ENCODE results near the gene SLC45A1.
"Not testable (repeated sequence)": the region's sequence is repeated elsewhere in the genome, so short reads cannot be mapped to it uniquely, and the experiment has no call there.

Gene SLC45A1

DNA sequence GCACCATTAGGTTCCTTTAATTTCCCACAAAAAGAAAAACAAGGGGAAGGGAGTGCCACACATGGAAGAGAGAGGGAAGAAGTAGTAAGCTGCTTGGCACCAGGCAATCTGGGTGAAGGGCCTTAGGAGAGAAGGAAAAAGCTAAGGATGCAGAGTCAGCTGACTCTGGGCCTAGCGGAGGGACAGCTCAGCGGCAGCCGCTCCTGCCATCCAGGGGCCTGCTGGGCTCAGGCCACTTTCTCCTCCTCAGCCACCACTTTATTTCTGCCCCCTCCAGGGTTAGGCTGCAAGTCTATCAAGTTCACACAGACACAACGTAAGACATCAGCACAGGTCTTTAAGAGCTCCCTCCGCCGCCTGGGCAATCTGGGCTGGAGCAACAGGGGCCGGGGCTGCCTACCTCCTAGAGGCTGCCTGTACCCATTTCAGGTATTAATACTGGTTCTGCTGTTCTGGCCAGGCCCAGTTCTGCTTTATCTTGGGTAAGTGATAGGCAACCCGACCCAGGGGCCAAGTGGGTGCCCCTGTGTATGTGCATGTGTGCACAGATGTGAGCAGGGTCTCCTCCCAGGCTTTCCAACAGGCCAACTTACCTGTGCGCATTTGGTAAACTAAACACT lies 53.6 kb downstream of the SLC45A1 start:
- no peak for DNase-seq

DNA sequence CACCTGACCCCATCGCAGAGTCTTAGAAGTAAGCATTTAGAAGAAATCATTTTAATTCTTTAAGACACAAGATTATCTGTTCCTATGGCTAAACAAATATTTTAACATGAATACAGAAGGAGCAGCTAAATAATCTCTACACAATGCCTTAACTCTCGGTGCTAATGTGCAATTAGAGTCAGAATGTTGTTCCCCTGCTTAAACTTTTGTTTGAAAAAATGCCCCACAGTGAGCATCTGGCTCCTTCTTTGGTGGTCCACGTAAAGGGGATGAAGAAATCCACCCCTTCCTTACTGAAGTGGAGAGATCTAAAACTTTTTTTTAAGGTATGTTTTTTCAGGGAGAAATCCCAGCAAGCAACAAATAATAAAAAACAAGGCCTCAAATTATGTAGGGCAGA lies 55.2 kb downstream of the SLC45A1 start:
- peak; percentile 33 for DNase-seq

DNA sequence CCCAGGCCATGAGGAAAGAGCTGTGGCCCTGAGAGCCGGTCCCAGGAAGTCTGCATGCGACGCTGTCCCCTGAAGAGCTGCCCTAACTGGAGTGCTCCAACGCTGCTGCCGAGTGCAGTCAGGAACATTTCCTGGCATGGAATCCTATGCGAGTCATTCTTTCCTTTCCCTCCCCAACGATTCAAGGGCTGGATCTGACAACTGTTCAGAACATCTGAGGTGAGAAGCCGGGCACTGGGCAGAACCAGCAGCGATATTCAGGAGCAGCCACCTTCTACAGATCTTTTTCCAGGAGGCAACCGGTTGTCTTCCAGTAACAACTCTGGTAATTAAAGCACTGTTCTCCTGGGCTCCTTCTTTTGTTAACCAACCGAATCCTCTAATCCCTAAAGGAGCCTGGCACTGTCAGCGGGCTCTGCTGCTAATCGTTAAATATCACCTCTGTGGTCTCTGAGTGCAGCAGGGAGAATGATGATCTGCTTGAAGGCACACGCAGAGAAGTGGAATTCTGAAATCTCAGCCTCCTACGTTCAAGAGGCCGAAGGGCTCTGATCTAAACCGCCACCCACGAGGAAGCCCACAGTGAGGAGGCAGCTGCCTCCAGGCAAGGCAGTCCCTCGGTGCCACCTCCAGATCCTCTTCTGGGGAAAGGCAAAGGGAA lies 55.8 kb downstream of the SLC45A1 start:
- DNase-seq: peak; percentile 98

DNA sequence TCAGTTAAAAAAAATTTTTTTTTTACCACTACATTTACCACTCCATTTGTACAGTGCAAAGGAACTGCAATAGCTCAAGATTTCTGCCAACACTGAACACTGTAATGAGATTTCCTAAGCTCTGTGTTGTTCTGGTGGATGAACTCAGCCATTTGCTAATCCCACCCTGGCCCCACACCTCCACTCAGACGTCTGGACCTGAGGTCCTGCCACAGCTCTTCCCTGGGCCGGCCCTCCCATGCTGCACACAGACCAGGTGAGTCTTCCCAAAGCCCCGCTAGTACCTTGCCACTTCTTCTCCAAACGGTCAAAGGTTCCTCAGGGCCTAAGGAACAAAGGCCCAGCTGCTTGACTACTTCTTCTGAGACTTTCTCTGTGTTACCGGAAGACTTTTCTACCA lies 56.4 kb downstream of the SLC45A1 start:
- DNase-seq: no peak

DNA sequence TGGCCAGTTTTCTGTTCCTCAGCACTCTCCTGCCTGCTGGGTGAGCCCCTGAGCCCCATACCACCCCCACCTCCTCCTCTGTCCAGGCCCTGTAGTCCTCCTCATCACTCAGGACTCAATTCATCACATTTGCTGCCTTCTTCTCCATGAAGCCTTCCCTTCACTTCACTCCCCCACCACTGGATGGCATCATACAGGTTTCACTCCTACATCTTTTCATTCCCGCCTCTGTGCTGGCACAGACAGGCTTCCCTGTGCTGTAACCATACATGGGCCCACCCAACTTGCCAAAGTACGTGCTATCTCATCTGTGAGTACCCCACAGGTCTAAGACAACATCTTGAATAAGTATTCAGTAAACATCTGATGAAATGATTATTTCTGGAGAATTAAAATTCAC lies 56.9 kb downstream of the SLC45A1 start:
- DNase-seq: no peak

DNA sequence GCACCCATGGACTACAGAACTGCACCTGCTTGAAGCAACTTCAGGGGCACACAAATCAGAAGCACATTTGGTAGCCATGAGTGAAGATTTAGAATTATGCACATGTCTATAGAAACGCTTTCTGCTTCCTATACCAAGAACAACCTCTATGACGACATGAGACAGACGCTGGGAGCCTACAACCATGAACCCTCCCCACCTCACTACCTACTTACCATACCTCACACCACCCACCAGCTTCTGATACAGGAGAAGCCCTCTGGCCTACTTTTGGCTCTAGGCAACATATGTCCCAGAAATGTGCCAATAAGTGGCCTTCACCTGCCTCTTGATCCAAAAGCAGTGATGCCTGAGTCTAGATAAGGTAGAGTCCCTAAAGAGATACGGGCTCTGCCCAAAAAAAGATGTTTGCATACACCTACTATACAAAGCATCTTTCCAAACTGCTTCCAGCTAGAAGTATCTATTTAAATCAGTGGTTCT lies 58.5 kb downstream of the SLC45A1 start:
- DNase-seq: no peak

DNA sequence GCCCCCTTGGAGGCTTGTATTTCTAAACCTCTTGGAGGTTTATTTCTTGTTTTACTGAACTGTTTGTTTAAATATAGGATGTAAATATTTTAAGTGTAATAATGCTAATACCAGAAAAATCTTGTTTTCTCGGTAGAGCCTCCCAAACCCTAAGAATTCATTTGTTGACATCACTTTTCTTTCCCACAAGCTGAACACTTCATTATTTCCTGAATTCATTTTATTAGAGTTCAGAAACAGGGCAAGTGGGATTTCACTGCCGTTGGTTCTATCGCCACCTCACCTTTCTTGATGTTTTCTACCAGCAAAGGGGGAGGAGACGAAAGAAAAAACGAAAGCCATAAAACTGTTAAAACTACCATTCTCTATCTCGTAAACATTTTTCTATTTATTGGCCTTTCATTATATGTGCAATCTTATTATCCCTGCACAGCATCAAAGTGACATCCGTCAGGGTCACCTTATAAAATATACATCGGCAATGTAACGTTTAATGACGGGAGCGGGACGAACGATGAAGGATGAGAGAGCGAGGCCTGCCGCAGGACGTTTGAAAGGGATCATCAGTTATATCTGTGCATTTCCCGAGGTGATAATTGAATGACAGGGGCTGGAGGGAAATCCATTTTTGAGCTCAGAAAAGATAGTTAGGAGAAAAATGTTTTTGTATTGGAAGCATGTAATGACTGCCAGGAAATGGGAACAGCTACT lies 59.5 kb downstream of the SLC45A1 start:
- no peak for DNase-seq

DNA sequence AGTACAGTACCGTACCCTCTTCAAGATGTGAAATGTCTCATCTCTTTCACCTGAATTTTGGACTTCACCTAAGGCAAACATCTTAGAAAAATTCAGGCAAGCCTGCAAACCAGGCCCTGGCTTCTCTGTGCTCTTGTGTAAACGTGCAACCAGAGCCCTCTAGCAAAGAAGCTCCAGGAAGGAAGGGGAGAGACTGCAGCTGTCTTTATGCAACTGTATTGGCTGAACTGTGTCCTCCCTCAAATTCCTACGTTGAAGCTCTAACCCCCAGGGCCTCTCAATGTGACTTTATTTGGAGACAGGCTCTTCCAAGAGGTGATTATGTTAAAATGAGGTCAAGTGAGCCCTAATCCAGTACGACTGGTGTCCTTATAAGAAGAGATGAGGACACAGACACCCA lies 60.3 kb downstream of the SLC45A1 start:
- no peak for DNase-seq

DNA sequence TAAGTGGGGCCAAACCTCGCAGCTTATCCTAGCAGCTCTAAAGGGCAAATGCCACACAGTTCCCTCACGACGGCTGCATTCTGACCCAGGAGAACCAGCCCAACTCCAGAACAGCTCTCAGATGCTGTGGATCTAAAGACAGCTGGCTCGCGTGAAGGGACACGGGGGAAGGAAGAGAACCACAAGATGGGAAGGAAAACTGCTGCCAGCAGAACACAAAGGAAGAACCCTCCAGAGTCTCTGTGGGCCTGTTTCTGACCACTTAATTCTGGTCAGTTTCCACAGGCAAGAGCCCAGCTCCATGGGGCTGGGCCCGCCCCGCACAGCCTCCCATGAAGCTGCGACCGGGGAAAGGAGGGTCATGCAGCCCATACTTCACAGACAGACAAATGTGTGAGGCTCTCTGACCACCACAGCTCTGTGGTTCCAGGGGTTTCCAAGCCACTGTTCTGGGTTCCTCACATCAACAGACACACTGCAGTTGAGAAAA lies 61.1 kb downstream of the SLC45A1 start:
- DNase-seq: no peak

DNA sequence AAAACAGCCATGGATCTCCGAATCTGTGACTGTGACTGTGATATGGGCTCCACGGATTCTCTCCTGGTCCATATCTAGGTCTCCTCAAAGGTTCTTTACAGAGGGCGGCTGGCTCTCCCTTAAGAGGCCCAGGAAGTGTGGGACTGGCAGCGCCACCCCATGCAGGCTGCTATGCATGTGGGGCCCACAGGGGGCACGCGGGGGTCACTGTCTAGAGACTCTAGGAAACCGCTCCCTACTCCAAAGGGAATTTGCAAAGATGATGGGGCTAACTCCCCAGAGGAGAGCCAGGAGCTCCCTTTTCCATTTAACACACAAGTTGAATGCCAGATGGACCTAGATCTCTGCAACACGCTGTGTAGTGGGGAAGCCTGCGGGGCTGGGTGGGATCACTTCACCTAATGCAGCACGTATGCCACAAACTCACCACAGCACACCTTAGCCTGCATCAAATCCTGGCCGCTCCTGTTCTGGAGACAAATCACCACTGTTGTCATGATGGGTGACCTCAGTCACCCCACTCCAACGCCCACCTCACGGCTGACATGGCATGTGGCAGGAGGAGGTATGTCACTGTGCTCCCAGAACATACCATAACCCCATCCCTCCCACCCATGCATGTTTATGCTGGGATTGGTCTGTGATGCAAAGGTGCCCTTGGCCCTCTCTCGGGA lies 61.7 kb downstream of the SLC45A1 start:
- no peak for DNase-seq

DNA sequence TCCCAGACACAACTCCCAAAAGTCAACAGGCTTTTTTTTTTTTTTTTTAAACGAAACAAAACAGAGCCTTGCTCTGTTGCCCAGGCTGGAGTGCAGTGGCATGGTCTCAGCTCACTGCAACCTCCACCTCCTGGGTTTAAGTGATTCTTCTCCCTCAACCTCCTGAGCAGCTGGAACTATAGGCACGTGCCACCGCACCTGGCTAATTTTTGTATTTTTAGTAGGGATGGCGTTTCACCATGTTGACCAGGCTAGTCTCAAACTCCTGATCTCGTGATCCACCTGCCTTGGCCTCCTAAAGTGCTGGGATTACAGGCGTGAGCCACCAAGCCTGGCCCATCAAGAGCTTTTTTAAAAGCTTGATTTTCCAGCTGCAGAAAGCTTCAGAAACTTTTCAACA lies 62.4 kb downstream of the SLC45A1 start:
- DNase-seq: not testable (repeated sequence)

DNA sequence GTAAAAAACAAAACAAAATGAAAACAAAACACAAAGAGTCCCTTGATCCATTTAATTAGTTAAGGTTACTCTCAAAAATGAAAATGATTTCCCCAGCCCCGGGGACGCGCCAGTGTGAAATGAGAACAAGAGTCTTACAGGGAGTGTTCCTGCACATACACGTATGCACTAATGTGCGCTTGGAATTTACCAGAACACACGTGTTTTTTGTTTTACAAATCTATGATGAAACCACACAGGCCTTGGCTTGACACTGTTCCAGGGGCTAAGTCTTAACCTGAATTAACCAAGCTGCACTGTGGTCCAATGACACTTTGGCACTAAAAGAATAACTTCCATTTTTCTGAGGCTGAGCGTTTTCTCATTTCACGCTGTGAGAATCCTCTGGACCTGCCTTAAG lies 63.7 kb downstream of the SLC45A1 start:
- no peak for DNase-seq

DNA sequence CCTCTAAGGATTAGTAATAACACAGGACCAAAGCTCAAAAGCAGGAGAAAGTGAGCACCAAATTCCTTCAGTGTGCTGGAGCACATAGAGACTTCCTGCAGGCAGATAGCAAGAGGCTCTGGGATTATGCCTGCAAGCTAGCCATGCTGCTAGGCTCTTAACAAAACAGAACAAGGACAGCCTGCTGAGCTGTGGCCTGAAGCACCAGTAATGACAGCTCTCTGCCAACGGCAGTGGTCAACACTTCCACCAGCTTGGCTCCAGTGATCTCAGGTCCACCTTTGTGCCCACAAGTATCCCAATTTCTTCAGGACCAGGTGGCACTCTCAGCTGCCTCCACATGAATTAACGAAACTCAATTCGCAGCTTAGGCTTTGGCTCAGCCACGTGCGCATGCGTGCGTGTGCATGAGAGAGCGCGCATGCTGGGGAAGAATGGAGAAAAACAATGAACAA lies 64.2 kb downstream of the SLC45A1 start:
- DNase-seq: no peak

DNA sequence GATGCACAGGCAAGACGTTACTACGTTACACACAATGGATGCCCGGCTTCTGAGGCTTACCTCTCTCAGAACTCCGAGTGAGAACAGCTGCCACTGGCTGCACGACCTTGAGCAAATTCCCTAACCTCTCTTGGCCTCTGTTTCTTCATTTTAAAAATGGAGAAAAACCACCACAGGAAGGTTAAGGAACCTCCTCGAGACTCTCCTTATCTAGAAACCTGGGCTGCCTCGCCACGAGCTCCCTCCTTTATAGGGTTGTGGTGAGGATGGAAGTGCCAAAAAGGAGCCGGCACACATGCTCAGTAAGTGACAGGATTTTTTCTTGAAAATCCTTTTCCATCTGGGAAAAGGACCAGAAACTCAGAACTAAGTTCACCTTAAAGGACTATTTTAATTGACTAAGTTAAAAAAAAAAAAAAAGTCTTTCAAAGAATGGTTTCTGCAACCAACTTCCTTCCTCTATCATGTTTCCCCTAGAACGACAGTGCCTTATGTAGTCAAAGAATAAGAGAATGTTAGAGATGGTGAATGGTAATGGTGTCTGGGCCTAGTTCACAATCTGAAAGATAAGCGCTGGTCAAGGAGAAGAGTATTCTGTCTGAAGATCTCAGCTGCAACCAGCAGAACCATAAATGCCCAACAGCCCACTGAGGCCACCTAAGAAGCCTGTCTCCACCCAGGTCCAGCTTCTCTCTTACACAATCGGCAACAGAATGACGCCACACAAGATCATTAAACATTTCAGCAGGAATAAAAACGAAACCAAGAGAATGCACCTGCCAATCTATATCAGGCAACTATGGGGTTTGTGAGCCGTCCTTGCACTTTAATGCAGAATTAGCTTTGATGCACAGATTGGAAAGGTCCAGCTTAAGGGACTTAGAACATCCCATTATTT lies 64.9 kb downstream of the SLC45A1 start:
- no peak for DNase-seq

DNA sequence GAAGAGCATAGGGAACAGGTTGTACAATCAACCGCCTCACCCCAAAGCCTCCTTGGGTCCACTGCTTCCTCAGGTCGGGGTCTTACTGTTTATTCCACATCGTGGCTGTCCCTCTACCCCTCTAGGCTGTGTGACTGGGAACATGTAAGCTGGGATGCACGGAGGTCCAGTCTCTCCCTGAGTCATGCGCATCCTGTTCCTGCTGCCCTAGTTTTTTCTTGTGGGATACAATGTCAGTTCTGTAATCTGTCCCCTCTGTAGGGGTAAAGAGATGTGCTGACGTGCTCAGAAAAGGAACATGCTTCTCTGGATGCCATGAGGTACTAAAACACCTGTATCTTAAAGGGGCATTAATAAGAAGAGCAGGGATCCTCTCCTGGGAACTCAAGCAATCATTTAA lies 66.2 kb downstream of the SLC45A1 start:
- no peak for DNase-seq

DNA sequence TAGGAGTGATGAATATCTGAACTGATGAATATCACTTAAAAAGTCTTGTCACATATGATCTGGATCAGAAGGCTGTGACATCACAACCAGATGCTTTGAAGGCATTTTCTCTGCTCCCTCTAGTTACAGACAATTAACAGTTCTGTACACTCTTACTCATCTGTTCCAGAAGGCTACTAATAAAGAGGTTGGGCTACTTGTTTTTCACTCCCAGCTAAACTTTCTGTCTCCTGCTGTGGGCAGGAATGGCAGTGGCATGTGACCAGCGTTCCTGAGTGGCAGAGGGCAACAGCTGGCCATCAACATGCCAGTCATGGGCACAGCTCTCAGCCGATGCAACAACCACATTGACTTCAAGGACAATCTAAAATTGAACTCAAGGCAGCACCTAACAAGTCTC lies 66.7 kb downstream of the SLC45A1 start:
- DNase-seq: no peak

DNA sequence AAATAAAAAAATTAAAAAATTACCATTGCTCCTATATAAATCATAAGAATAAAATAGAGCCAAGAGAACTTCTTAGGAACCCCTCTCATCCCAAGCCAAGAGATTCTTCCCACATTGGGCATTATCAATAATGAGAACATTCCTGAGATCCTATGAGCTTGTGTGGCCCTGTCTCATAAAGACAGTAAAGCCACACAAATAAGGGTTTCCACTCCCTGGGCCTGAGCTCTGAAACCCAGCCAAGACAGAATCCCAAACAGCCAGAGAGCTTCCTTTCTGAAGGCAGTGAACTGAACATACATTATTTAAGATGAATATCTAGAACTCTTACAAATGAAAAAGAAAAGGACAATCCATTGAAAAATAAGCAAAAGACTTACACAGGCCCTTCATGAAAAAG lies 68.3 kb downstream of the SLC45A1 start:
- no peak for DNase-seq

DNA sequence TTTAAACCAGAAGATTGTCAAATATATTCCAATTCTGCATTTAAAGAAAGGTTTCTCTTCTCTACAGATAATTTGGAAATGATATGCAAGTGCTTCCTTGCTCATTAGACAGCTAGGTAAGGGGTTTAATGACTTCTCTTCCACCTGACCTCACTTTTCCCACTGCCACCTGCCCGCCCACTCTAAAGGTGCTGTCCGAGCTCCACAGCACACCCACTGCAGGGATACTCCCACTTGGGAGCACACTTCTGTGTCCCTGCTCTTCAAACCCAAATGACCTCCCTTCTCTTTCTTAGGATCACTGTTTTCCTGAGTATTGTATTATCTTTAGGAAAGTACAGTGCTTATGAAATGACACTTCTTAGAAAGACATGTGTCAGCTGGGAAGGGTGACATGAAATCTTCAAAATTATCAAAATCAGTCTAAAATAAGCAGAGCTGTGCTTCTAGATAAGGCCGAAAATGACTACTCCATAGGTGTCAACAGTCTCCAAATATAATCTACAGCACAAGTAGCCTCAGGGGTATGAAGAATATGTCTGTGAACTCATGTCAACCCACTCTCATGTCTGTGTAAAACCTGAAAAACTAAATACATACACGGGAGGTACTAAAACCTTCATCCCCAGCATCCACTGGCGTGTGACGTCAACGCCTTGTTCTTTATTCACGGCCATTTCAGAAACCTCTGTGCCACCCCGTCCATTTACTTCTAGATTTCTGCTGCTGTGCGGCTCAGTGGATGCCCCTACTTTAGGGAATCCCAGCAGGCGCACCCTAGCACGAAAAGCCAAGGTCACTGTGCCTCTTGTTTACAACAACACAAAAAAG lies 71.0 kb downstream of the SLC45A1 start:
- DNase-seq: no peak

DNA sequence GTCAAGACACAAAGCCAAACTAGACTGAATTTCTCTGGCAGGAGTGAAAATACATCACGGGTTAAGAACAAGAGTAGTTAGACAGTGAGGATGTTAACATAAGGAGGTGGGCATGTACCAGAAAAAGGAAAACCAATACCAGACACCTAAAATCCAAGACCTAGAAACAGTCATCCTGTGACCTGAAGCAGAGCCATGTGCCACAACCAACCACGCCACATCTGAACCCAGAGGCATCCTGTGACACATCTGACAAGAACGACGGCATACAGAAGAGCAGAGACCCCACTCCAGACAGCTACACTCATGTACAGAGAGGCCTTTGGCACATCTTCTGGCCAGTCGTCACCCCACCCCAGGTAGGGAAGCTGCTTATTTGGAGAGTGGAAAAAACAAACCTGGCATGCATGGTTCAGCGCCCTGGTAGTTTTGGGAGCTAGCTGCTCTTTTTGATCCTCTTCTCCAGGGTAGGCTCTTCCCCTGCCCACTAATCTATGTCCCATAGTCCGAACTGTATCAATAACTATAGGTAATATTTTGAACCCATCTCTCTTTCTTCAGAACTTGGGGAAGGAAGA lies 72.1 kb downstream of the SLC45A1 start:
- DNase-seq: no peak

DNA sequence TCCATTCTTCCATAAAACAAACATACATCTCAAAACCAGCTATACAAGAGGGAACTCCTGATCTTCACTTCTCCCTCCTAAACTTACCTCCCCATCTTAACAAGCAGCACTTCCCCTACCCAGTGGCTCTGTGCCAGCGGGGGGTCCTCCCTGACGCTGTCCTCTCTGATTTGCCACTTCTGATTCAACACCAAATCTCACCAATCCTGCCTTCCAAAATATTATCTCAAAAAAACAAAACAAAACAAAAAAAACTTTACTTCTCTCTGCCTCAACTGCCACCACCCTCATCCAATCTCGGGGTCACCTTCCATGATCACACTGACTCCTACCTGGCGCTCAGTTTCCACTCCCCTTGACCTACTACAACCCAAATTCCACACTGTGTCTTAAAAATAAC lies 72.8 kb downstream of the SLC45A1 start:
- DNase-seq: no peak

DNA sequence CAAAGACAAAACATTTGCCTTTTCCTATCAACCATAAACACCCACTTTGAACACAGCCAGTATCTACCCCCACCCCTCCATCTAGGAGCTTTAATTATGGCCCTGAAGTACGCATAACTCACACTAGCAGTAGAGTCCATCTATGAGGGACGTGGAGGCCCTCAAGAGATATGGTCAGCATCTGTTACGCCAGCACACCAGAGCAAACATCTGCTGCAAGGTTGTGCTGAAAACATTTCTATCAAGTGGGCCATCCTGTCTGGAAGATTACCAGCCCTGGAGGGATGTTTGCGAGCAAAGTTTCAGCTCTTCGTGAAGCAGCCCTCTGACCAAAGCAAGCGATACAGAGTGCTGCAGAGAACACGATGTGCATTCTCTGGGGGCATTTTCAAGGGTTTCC lies 74.6 kb downstream of the SLC45A1 start:
- DNase-seq: no peak
